Hindlimb muscle (tissue), 1 donor: Measurements from ENCODE around the gene SCGB3A1. TPM values are rescaled to one million over a fixed set of nuclear protein-coding genes. Genes with fewer than 3 reads are reported as not detected.

ENCODE experiments used
- DNase-seq: peaks from one replicate; pipeline ENCODE4 v3.0.0-alpha.2; 2013
- polyA plus RNA-seq: library from polyadenylated mRNA; unstranded; fragments of 120-200 nt; gene quantifications from one replicate; pipeline ENCODE4 v1.2.1, GENCODE V29; 2013; ENCODE audit not compliant: insufficient read length

The SCGB3A1 gene
- 1.8 TPM for polyA plus RNA-seq

- DNase-seq = no peak
Observed at GRCh38 chr5:180591311-180591887, at the start of gene SCGB3A1. SCGB3A1 (minus strand) TSS chr5:180591499; CDS start chr5:180591462, 37 bp downstream.

GRCh38 chr5:180640611-180640860, 49.2 kb upstream of the SCGB3A1 start:
- no peak for DNase-seq

GRCh38 chr5:180639741-180640610, 48.7 kb upstream of the SCGB3A1 start:
- no peak for DNase-seq

- DNase-seq = no peak
Observed at GRCh38 chr5:180639287-180639686, 48.0 kb upstream of the SCGB3A1 start.

- no peak for DNase-seq
Observed at GRCh38 chr5:180637962-180638680, 46.8 kb upstream of the SCGB3A1 start.

GRCh38 chr5:180636403-180637075, 45.2 kb upstream of the SCGB3A1 start:
- no peak for DNase-seq

- no peak for DNase-seq
Observed at GRCh38 chr5:180636016-180636402, 44.7 kb upstream of the SCGB3A1 start.

- no peak for DNase-seq
Observed at GRCh38 chr5:180633283-180634177, 42.2 kb upstream of the SCGB3A1 start.

GRCh38 chr5:180632768-180633167, 41.5 kb upstream of the SCGB3A1 start:
- DNase-seq = no peak

GRCh38 chr5:180631549-180632383, 40.5 kb upstream of the SCGB3A1 start:
- no peak for DNase-seq

GRCh38 chr5:180630426-180630825, 39.1 kb upstream of the SCGB3A1 start:
- no peak for DNase-seq

- no peak for DNase-seq
Observed at GRCh38 chr5:180629831-180630382, 38.6 kb upstream of the SCGB3A1 start.

GRCh38 chr5:180628827-180629750, 37.8 kb upstream of the SCGB3A1 start:
- no peak for DNase-seq

- DNase-seq = no peak
Observed at GRCh38 chr5:180628211-180628610, 36.9 kb upstream of the SCGB3A1 start.

GRCh38 chr5:180627386-180628120, 36.3 kb upstream of the SCGB3A1 start:
- no peak for DNase-seq

- no peak for DNase-seq
Observed at GRCh38 chr5:180626661-180627385, 35.5 kb upstream of the SCGB3A1 start.

GRCh38 chr5:180625791-180626660, 34.7 kb upstream of the SCGB3A1 start:
- DNase-seq = no peak
